Ishikawa (cell line): ENCODE results near the gene ENTREP1.

Source experiments
- CEBPB ChIP-seq: IDR thresholded peaks from 2 replicates; pipeline ENCODE4 v1.6.1; 2012
- CREB1 ChIP-seq: IDR thresholded peaks from 2 replicates; pipeline ENCODE4 v1.6.1; 2012; ENCODE audit warnings: low read depth
- EGR1 ChIP-seq: IDR thresholded peaks from 2 replicates; pipeline ENCODE4 v1.6.1; 2012
- EP300 ChIP-seq: IDR thresholded peaks from 2 replicates; pipeline ENCODE4 v1.6.1; 2012; ENCODE audit warnings: borderline replicate concordance
- FOXM1 ChIP-seq: IDR thresholded peaks from 2 replicates; pipeline ENCODE4 v1.6.1; 2012; ENCODE audit warnings: low read depth, borderline replicate concordance
- NFIC ChIP-seq: IDR thresholded peaks from 2 replicates; pipeline ENCODE4 v1.6.1; 2012
- RAD21 ChIP-seq: IDR thresholded peaks from 2 replicates; pipeline ENCODE4 v1.6.1; 2012; ENCODE audit warnings: low read depth
- REST ChIP-seq: IDR thresholded peaks from 2 replicates; pipeline ENCODE4 v1.6.1; 2012; ENCODE audit warnings: low read depth, mild to moderate bottlenecking
- TAF1 ChIP-seq: IDR thresholded peaks from 2 replicates; pipeline ENCODE4 v1.6.1; 2012; ENCODE audit warnings: low read depth, mild to moderate bottlenecking
- TCF12 ChIP-seq: IDR thresholded peaks from 2 replicates; pipeline ENCODE4 v1.6.1; 2012; ENCODE audit warnings: low read depth
- TEAD4 ChIP-seq: IDR thresholded peaks from 2 replicates; pipeline ENCODE4 v1.6.1; 2012
- USF1 ChIP-seq: IDR thresholded peaks from 2 replicates; pipeline ENCODE4 v1.6.1; 2012
- YY1 ChIP-seq: IDR thresholded peaks from 2 replicates; pipeline ENCODE4 v1.6.1; 2012; ENCODE audit warnings: low read depth
- ZBTB7A ChIP-seq: IDR thresholded peaks from 2 replicates; pipeline ENCODE4 v1.6.1; 2012; ENCODE audit warnings: low read depth
- TF ChIP-seq, protein P1 (sequence below): IDR thresholded peaks from 2 replicates; pipeline ENCODE4 v1.6.1; 2012

Gene ENTREP1

DNA sequence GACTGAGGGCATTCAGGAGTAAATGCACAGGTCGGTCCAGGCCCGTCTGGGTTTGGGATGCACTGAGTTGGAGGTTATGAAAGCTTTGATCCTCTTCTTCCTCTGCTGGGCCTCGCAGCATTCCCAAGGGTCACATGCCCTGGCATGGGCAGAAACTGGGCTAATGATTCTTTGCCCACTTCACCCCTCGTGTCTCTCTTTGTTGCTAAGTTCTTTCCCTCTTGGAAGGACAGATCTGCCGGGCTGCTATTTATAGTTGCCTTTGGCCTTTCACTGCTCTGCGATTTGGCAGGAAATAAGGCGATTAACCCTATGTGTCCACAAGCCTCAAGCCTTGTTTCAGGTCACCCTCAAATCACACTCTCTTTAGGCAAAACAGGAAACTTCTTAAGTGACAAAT lies 66.9 kb downstream of the ENTREP1 start:
- TF ChIP-seq REST (no peak), TAF1 (no peak), TCF12 (no peak), TEAD4 (no peak), EGR1 (no peak), CREB1 (no peak), EP300 (no peak), ZBTB7A (no peak)
- TF ChIP-seq, protein P1, sequence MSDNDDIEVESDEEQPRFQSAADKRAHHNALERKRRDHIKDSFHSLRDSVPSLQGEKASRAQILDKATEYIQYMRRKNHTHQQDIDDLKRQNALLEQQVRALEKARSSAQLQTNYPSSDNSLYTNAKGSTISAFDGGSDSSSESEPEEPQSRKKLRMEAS: no peak

DNA sequence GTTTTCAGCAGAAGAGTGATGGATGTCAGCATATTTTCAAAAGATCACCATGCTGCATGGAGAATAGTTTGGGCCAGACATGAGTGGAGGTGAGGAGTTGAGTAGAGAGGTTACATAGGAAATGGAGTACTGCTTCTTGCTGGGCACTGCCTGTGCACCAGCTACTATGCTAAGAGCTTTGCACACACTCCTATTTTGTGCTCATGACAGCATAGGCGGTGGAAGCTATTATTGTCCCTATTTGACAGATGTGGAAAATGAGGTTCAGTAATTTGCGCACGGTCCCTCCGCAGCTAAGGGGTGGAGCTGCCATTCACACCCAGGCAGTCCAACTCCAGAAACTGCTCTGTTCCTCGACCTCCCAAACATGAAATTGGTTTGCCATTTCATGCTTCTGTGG lies 67.8 kb downstream of the ENTREP1 start:
- TF ChIP-seq ZBTB7A: no peak
- TF ChIP-seq USF1: no peak
- no peak for TF ChIP-seq REST
- no peak for TF ChIP-seq EGR1
- TF ChIP-seq, protein P1: no peak
- TF ChIP-seq TEAD4: no peak
- TF ChIP-seq TCF12: no peak
- no peak for TF ChIP-seq CREB1
- TF ChIP-seq FOXM1: no peak
- no peak for TF ChIP-seq CEBPB

DNA sequence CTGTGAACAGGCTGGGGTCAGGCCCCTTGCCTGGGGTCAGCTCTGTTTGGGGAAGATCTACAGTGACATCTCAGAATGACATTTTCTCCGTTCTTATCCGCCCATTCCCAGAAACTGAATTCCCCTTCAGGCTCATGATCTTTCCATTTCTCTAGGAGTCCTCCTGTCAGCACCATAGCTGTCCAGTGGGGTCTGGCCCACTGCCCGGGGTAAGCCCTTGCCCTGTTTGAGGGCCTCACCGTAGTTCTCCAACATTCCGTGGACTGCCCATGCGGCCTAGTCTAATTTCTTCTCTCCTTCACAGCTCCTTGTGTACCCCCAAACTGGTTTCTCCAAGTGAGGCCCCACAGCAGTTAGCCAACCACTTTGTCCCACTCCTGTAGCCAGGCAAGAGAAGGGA lies 68.4 kb downstream of the ENTREP1 start:
- TF ChIP-seq EGR1 (no peak), ZBTB7A (no peak), TAF1 (no peak), CEBPB (no peak), FOXM1 (no peak), CREB1 (no peak), RAD21 (no peak), REST (no peak), TCF12 (no peak), EP300 (no peak), YY1 (no peak), USF1 (no peak), TEAD4 (no peak), NFIC (no peak)
- TF ChIP-seq, protein P1: no peak

- TF ChIP-seq NFIC (no peak), REST (no peak), YY1 (no peak), TEAD4 (no peak), TAF1 (no peak), CREB1 (no peak), CEBPB (no peak), EGR1 (no peak), RAD21 (no peak), TCF12 (no peak)
Observed at GRCh38 chr9:69395718-69396117, 70.7 kb downstream of the ENTREP1 start.
